IPS-18c (cell line): Measurements from ENCODE around the gene KLK13.

Source experiments
- H3K4me3 ChIP-seq: 2 replicates; pipeline ENCODE4 v1.7.0; 2013; ENCODE audit warnings: low read depth, mild to moderate bottlenecking, low read length, moderate library complexity; ENCODE audit not compliant: insufficient read depth
- H3K9me3 ChIP-seq: one replicate; pipeline ENCODE4 v1.6.1; 2013; ENCODE audit warnings: mild to moderate bottlenecking, low read length, moderate library complexity; ENCODE audit not compliant: control insufficient read depth, insufficient read depth

The KLK13 gene

DNA sequence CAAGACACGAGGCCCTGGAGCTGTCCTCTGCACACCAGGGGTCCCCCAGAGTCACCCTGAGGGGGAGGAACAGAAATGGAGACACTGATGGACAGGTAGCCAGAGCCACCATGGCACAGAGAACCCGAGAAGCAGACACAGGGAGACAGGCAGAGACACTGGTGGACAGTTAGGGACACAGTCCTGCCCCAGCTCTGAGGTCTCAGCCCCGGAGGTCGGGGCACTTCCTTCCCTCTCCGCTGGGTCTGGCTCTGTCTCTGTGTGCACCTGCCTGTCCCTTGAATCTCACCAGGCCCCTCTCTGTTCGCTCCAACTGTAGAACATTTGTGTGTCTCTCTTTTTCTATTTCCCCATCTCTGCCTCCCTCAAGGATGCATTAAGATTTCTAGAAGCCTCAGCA lies 13.2 kb upstream of the KLK13 start:
- H3K4me3 ChIP-seq: no peak overlapping the region
- H3K9me3 ChIP-seq: no peaks in the 10 kb centered on the region

DNA sequence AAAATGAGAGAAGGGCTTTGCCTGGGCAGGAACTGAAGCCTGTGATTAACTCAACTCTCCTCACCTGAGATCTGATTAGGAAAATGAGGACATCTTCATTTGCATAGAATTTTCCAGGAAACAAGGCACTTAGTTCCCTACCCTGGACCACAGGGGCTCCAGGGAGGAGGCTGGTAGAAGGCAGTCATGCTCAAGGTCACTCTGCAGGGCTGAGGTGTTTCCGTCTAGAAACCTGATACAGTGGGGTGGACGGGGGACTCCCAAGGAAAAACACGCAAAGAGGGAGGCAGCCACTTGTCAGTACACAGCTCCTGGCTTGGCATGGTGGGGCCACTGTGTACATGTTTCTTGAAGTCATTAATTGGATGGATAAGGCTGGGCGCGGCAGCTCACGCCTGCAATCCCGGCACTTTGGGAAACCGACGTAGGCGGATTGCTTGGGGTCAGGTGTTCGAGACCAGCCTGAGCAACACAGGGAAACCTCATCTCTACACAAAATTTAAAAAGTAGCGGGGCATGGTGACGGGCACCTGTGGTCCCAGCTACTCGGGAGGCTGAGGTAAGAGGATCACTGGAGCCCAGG lies 11.8 kb upstream of the KLK13 start:
- Histone ChIP-seq H3K9me3 (no peaks in the 10 kb centered on the region), H3K4me3 (no peak overlapping the region)

DNA sequence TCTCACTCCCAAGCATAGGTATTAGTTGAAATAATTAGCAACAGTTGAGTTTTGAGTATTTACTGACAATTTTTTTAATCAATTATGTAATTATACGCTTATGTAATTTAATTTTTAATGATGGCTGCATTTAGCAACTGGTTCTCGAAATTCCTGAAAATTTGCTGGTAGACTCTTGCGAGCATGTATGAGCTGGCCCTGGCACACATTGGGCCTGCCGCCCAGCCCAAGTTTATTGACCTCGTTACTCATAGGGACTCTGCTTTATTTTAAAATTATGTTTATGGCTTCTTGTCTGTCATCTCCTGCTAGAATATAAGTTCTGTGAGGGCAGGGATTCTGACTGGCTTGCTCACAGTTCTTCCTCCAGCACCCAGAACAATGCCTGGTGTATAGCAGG lies 11.1 kb upstream of the KLK13 start:
- Histone ChIP-seq H3K9me3 (no peaks in the 10 kb centered on the region), H3K4me3 (no peak overlapping the region)

DNA sequence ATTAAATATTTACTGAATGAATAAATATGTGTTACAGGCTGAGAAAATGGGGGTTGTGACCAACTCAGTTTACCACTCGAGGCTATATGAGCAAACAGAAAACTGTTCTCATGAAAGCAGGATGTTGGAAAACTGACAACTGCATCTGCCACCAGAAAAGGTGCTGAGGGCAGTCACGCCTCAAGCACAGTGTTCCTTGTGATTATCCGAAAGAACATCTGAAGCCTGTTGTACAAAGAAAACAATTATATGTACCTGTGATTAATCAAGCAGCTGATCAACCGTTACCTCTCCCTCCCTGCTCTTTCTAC lies 6.2 kb upstream of the KLK13 start:
- H3K4me3 ChIP-seq: no peak overlapping the region
- no peaks in the 10 kb centered on the region for H3K9me3 ChIP-seq

DNA sequence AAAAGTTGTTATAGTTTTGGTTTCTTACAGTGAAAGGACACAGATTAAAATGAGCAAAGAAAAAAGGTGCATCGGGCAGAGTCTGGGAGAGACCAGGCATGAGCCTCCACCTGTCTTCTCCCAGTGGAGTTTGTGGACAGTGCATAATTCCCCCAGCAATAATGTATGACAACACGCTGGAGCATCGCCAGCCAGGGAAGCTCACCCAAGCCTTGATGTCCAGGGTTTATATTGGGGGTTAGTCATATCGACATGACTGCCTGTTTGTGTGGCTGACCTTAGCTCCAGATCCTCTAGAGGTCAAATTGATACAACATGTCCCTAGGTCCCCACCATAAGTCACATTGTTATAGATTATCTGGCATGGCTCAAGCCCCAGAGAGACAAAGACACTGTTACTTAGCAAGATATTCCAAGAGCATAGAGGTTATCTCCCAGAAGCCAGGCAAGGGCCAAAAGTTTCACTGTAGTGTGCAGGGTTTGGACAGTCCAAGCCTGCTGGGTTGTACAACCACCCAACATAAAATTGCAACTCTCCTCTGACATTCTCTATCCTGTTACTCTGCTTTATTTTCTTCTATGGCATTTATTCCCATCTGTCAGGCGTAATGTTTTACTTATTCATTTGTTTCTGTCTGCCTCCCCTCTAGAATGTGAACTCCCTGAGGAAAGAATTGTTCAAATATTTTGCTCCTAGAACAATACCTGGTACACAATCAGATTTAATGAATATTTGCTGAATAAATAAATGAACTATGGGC lies 5.6 kb upstream of the KLK13 start:
- Histone ChIP-seq H3K9me3 (no peaks in the 10 kb centered on the region), H3K4me3 (no peak overlapping the region)

DNA sequence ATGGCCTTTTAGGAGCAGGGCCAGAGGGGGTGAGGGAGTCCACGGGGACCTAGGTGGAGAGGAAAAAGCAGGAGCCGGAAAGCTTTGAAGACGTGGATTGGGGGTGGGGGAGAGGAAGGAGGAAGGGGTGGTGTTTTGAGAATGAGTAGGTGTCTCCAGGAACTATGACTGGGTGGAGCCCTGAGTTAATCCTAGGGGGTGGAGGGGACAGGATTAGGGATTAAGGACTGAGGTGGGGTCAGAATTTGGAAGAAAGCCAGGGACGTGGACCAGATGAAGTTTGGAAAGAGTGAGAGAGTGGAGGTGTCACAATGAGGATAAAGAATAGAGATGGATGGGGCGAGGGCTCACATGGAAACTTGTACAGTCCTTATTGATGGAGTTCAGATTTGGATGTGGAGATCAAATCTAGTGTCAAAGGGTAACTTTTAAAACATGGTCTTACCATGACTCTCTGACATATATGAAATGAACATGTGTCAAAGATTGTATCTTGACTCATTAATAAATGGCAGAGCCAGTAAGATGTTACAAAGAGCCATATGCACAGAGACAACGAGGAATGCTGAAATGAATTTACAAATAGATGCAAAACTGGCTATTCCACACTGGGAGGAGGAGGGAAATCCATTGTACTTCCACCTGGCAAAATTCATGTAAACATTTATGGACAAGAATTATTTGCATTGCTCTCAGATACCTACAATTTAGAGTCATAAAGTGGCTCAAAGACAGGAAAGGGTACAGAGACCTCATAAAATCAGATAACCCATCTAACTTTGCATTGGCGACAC lies 1.7 kb upstream of the KLK13 start:
- Histone ChIP-seq H3K4me3 (no peak overlapping the region), H3K9me3 (no peaks in the 10 kb centered on the region)

DNA sequence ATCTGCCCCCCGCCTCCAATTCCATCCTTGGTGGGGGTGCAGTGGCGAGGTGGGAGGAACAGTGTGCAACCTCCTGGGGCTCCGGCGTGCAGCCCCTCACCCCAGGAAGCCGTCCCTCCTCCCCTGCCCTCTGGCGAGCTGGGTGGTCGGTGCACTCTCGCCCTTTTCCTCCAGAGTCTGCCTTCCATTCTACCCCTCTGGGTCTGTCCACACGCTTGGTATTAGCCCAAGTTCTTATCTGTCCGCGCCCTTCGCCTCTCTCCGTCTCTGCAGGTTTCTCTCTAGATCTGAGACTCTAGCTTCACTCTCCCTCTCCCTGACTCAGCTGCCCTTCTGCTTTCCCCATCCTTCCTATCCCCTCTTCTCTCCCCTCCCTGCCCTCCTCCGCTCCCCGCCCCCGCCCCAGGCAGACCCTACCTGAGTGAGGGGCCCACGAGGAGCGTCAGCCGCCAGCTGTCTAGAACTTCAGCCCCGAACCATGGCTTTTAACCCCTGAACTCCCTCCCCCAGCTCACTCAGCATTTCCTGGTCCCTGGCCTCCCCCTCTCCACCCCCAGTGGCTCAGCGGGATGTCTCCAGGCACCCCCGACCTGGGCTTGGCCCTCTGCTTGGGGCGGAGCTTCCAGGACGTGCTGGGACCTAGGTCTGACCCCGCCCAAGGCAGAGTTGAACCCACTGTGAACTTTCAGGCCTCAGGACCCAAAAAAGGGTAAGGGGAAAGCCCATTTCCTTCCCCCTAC lies 499 bp upstream of the KLK13 start:
- H3K9me3 ChIP-seq: no peaks in the 10 kb centered on the region
- peak overlapping the region; percentile 66 for H3K4me3 ChIP-seq

DNA sequence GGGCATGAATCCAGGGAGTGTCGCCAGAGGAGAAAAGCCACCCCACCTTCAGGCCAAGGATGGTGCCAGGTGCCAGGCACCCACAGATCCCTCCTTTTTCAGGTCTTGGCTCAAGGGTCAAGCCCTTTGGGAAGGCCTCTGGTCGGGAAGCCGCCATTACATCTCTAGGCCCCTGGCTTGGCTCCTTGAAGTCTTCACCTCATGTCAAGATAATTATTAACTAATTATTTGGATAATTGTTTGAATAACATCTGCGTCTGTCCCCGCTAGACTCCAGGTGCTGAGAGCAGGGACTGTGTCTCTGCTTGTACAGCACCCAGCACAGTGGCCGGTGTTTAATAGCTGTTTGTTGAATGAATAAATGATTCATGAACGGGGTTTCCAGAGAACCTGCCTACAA lies 1.2 kb downstream of the KLK13 start:
- no peak overlapping the region for H3K4me3 ChIP-seq
- no peaks in the 10 kb centered on the region for H3K9me3 ChIP-seq

DNA sequence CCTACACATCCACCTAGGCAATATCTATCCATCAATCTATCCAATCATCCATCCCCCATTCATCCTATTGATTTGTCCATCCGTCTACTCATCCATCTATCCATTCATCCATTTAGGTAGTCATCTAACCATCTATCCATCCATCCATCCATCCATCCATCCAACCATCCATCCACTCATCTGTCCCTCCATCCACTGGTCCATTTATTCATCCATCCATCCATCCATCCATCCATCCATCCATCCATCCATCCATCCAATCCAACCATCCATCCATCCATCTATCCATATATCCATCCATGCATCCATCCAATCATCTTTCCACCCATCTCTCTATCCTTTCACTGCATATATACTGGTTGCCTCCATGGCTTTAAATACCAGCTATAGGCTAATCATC lies 3.9 kb downstream of the KLK13 start:
- no peaks in the 10 kb centered on the region for H3K9me3 ChIP-seq
- H3K4me3 ChIP-seq: no peak overlapping the region

DNA sequence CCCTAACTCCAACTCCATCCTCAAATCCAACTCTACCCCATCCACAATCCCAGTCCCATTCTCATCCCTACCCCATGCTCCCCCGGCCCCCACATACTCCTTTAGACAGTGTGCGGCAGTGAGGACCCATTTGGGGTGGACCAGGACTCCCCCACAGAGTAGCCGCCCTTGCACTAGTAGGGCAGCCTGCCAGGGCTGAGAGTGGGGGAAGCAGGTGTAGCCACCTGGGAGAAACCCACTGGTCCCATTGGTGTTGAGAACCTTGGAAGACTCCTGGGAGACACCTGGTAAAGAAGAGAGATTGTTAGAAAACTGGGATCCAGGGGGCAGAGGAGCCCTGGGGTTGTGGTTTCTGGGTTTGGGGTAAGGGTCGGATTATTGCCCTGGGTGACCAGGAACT lies 4.6 kb downstream of the KLK13 start:
- Histone ChIP-seq H3K4me3 (no peak overlapping the region), H3K9me3 (no peaks in the 10 kb centered on the region)

DNA sequence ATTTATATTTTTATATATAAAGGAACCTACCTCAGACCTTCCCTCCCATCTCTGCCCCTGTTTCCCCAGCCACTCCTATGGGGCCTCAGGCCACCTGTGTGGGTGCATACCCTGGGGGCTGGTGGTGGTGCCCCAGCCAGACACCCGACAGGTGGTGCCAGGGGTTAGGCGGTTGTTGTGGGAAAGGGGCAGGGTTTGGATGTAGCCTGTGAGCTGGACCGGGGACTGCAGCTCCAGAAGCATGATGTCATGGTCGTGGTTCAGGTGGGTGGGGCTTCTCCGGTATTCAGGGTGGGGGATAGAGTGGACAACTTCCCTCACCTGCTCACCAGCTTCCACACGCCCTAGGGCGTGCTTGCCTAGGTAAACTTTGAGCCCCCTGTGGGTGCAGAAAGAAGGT lies 5.2 kb downstream of the KLK13 start:
- Histone ChIP-seq H3K4me3 (no peak overlapping the region), H3K9me3 (no peaks in the 10 kb centered on the region)

DNA sequence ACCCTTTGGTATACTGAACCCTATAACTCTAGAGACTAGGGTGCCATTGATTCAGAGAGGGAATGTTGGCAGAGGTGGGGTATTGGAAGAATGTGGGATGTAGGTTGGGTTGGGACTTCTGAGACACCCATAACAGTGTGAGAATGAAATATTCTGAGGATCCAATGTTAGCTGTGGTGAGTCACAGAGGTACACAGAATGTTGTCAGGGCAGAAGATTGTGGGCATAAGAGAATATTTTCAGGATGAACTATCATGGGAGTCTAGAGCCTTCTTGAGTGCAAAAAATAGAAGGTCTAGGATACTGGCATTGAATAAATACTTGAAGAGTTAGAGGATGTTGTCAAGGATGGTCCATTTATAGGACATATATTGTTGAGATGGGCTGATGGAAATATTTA lies 9.0 kb downstream of the KLK13 start:
- no peak overlapping the region for H3K4me3 ChIP-seq
- no peaks in the 10 kb centered on the region for H3K9me3 ChIP-seq

DNA sequence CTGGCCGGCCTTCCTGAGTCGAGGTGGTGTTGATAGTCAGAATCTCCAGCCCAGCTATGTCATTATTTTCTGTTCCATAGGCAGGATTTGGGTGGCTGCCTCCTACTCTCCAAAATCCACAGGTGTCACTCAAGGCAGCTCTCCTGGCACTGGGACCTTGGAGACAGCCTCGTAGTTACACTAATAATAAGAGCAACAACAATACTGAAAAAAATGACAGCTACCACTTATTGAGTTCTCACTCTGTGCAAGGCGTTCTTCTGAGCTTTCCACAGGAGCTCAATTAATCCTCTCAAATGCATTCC lies 17.9 kb downstream of the KLK13 start:
- Histone ChIP-seq H3K4me3 (no peak overlapping the region), H3K9me3 (no peaks in the 10 kb centered on the region)

DNA sequence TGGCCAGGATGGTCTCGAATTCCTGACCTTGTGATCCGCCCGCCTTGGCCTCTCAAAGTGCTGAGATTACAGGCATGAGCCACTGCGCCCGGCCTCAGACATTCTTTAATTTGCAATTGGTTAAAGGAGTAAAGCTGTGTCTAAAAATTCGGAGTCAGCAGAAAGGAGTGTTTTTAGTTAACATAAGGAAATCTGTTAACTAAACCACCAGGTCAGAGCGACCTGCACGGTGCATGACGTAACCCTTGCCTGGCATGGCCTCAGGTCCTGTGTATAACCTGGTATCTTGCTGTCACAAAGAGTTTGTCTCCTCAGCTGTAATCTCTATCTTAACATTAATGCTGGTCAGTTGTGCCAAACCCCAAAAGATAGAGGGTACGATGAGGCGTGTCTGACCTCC lies 20.6 kb downstream of the KLK13 start:
- Histone ChIP-seq H3K4me3 (no peak overlapping the region), H3K9me3 (no peaks in the 10 kb centered on the region)

DNA sequence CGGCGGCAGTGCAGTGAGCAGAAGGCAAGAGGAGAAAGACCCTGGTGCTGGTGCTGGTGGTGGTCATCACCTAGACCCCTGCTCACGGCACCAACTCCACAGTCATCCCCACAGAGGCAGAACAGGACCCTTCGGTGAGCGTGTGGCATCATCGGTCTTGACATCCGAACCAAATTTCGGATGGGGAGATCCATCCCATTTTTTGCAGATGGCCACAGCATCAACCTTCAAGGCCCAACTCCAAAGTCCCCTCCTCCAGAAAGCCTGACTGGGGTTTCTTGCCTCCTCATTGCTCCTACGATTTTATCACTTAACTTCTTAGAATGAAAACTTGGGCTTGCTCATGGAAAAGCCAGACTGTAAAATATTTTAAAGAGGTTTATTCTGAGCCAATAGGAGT lies 21.4 kb downstream of the KLK13 start:
- no peak overlapping the region for H3K4me3 ChIP-seq
- no peaks in the 10 kb centered on the region for H3K9me3 ChIP-seq

DNA sequence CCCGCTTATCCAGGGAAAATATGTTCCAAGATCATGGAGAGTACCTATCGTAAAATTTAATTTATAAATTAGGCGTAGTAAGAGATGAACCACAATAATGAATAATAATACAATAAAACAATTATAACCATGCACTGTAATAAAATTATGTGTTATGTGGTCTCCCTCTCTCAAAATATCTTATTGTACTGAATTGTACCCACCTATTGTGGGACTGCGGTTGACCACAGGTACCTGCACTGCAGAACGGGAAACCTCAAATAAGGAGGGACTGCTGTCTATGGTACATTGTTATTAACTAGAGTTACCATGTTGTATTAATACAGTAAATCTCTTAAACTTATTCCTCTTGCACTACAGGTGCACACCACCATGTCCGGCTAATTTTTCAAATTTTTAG lies 24.7 kb downstream of the KLK13 start:
- Histone ChIP-seq H3K4me3 (no peak overlapping the region), H3K9me3 (no peaks in the 10 kb centered on the region)

DNA sequence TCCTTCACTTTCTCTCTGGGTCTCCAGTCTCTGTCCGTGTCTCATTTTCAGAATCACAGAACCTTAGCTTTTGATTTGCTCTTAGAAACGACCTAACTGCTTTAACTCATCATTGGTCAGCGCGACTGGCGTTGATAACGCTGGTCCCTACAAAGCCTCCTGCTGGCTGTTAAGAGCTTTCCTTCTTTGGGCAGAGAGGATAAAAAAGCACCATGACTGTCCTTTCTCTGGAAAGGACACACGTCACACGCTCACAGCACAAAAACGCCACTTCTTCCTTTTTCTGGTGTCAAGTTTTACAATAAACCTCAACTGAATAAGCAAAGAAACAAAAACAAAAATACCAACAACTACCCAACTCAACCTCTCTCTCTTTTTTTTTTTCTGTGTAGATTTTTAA lies 28.4 kb downstream of the KLK13 start:
- H3K4me3 ChIP-seq: no peak overlapping the region
- no peaks in the 10 kb centered on the region for H3K9me3 ChIP-seq

DNA sequence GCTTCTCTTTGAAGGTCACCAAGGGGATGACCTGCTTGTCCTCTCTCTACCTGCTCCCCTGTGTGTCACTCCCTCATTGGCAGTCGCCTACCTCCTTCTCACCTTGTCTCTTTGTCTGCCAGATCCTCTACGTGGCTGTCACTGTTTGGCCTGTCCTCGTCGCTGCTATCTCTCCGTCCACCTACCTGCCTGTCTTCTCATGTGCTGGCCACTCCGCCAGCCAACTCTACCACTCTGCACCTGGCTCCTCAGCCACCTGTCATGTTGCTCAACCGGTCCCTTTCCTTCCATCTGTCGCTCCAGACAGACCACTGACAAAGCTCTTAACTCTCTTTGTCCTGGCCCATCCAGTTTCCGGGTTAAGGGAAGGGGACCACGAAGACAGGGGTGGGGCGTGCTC lies 30.2 kb downstream of the KLK13 start, which contains the start of gene KLK12:
KLK12 (minus strand) TSS at position 299 of the 400 bp plus-strand sequence. CDS start 381 bp downstream, outside the sequence.
- Histone ChIP-seq H3K4me3 (no peak within 1 kb of the TSS), H3K9me3 (no peaks in the 10 kb centered on the region)
